Smooth muscle cell (in vitro differentiated cells): ENCODE results near the gene CAPN12. TPM values are rescaled to one million over a fixed set of nuclear protein-coding genes. Genes with fewer than 3 reads are reported as not detected.

Experiments
- DNase-seq: peaks from one replicate; lab custom pipeline; 2025; ENCODE audit not compliant: unreplicated experiment; lab: John Stamatoyannopoulos, UW
- H2AFZ ChIP-seq: fragments of 200-600 bp; sonication (generic); 2 replicates; pipeline ENCODE4 v1.6.0; 2016; ENCODE audit warnings: antibody characterized with exemption, low read depth, mild to moderate bottlenecking
- H3F3A ChIP-seq: fragments of 200-600 bp; sonication (generic); 2 replicates; pipeline ENCODE4 v1.6.0; 2017; ENCODE audit warnings: antibody characterized with exemption, low read depth
- H3K27ac ChIP-seq: fragments of 200-600 bp; sonication (generic); 2 replicates; pipeline ENCODE4 v1.5.1; 2016; ENCODE audit warnings: low read depth, mild to moderate bottlenecking
- H3K27me3 ChIP-seq: fragments of 200-600 bp; sonication (generic); 2 replicates; pipeline ENCODE4 v1.6.1; 2016; ENCODE audit warnings: low read depth, mild to moderate bottlenecking
- H3K36me3 ChIP-seq: fragments of 200-600 bp; sonication (generic); 2 replicates; pipeline ENCODE4 v1.5.1; 2016; ENCODE audit warnings: low read depth
- H3K4me1 ChIP-seq: fragments of 200-600 bp; sonication (generic); 2 replicates; pipeline ENCODE4 v1.5.1; 2016; ENCODE audit warnings: low read depth
- H3K4me2 ChIP-seq: fragments of 200-600 bp; sonication (generic); 2 replicates; pipeline ENCODE4 v1.6.0; 2016; ENCODE audit warnings: mild to moderate bottlenecking
- H3K4me3 ChIP-seq: fragments of 200-600 bp; sonication (generic); 2 replicates; pipeline ENCODE4 v1.5.1; 2016; ENCODE audit warnings: mild to moderate bottlenecking
- H3K79me2 ChIP-seq: fragments of 200-600 bp; sonication (generic); 2 replicates; pipeline ENCODE4 v1.6.0; 2016; ENCODE audit warnings: low read depth, mild to moderate bottlenecking
- H3K9ac ChIP-seq: fragments of 200-600 bp; sonication (generic); 2 replicates; pipeline ENCODE4 v1.6.0; 2016; ENCODE audit warnings: low read depth
- H3K9me3 ChIP-seq: fragments of 200-600 bp; sonication (generic); replicated peaks from 2 replicates; pipeline ENCODE4 v1.5.1; 2016; ENCODE audit warnings: low read depth
- H4K20me1 ChIP-seq: fragments of 200-600 bp; sonication (generic); 2 replicates; pipeline ENCODE4 v1.6.0; 2016; ENCODE audit warnings: low read depth
- WGBS: methylation state at CpG from one replicate; pipeline ENCODE4 v1.1.7; 2016; ENCODE audit warnings: low lambda C conversion rate; 5-methylcytosine and 5-hydroxymethylcytosine counted together
- polyA plus RNA-seq: library from polyadenylated mRNA; unstranded; fragments of >200 nt; fragmentation: Nextera tagmentation; extraction: Ambion mirVana; gene quantifications from 2 replicates; pipeline ENCODE4 v1.2.1, GENCODE V29; 2016
- total RNA-seq: library from RNA; depleted of rRNA; stranded (reverse); fragments of >200 nt; gene quantifications from 2 replicates; pipeline ENCODE4 v1.2.3, GENCODE V29; 2014
- TF ChIP-seq, protein P1 (sequence below): fragments of 200-600 bp; sonication (generic); IDR thresholded peaks from 2 replicates; pipeline ENCODE4 v1.5.1; 2017; ENCODE audit warnings: borderline replicate concordance, mild to moderate bottlenecking, antibody characterized with exemption; ENCODE audit not compliant: insufficient read depth, poor library complexity, severe bottlenecking

Gene CAPN12
- total and polyA plus RNA-seq, 2 experiments from 2014 or later: 1.4 to 5.5 TPM

DNA sequence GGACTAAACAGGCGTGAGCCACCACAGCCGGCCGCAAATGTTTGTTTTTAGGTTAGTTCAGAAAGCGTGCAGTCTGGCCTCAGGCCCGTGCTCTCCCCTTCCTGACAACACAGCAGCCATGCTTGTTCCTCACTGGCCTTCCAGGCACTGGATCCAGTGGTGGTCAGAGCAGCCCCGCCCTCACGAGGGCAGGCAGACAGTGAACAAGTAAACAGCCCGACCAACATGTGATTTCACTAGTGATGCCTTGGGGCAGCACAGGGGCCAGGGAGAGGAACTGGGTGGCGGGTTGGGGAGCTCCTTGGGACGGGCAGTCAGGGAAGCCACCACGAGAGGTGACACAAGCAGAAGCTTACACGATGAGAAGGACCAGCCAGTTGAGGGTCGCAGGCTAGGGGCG, 40.8 kb downstream of the CAPN12 start:
- Histone ChIP-seq H2AFZ (no peak overlapping the region), H3K27ac (no peak overlapping the region), H4K20me1 (peaks cover 91% of the 10 kb centered on the region), H3K36me3 (no peaks in the 10 kb centered on the region), H3K4me3 (no peak overlapping the region), H3F3A (no peaks in the 10 kb centered on the region), H3K9me3 (no peaks in the 10 kb centered on the region), H3K9ac (no peak overlapping the region), H3K79me2 (peaks cover 75% of the 10 kb centered on the region), H3K4me1 (peaks cover 4% of the 10 kb centered on the region), H3K27me3 (no peaks in the 10 kb centered on the region), H3K4me2 (no peak overlapping the region)
- WGBS: 92% methylated on average over 14 of the region's 14 CpGs
- TF ChIP-seq, protein P1, sequence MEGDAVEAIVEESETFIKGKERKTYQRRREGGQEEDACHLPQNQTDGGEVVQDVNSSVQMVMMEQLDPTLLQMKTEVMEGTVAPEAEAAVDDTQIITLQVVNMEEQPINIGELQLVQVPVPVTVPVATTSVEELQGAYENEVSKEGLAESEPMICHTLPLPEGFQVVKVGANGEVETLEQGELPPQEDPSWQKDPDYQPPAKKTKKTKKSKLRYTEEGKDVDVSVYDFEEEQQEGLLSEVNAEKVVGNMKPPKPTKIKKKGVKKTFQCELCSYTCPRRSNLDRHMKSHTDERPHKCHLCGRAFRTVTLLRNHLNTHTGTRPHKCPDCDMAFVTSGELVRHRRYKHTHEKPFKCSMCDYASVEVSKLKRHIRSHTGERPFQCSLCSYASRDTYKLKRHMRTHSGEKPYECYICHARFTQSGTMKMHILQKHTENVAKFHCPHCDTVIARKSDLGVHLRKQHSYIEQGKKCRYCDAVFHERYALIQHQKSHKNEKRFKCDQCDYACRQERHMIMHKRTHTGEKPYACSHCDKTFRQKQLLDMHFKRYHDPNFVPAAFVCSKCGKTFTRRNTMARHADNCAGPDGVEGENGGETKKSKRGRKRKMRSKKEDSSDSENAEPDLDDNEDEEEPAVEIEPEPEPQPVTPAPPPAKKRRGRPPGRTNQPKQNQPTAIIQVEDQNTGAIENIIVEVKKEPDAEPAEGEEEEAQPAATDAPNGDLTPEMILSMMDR: no peak
- no peak for DNase-seq

DNA sequence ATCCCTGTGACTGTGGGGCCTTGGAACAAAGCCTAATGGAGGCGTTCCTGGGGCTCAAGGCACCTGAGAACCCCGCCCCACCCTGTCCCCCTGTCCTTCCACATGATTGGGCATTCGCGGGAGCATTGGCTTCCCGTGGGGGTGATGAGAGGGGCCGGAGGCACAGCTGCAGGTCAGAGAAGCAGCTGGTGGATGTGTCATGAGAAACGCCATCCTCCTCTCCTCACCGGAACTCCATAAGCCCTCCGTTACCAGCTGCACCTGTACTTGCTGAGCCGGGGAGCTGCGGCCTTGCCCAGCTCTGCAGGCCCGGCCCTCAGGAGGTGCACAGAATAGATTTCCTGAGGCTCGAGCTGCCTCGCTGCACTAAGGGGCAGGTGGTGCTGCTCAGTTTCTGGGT, 42.0 kb downstream of the CAPN12 start:
- Histone ChIP-seq H3K4me1 (peaks cover 12% of the 10 kb centered on the region), H3K9me3 (no peaks in the 10 kb centered on the region), H3K4me3 (no peak overlapping the region), H3K9ac (no peak overlapping the region), H3K4me2 (no peak overlapping the region), H3F3A (no peaks in the 10 kb centered on the region), H2AFZ (no peak overlapping the region), H4K20me1 (peaks cover 91% of the 10 kb centered on the region), H3K27ac (no peak overlapping the region), H3K79me2 (peaks cover 88% of the 10 kb centered on the region), H3K36me3 (no peaks in the 10 kb centered on the region), H3K27me3 (no peaks in the 10 kb centered on the region)
- TF ChIP-seq, protein P1: no peak
- WGBS: 96% methylated on average over 14 of the region's 14 CpGs
- no peak for DNase-seq

DNA sequence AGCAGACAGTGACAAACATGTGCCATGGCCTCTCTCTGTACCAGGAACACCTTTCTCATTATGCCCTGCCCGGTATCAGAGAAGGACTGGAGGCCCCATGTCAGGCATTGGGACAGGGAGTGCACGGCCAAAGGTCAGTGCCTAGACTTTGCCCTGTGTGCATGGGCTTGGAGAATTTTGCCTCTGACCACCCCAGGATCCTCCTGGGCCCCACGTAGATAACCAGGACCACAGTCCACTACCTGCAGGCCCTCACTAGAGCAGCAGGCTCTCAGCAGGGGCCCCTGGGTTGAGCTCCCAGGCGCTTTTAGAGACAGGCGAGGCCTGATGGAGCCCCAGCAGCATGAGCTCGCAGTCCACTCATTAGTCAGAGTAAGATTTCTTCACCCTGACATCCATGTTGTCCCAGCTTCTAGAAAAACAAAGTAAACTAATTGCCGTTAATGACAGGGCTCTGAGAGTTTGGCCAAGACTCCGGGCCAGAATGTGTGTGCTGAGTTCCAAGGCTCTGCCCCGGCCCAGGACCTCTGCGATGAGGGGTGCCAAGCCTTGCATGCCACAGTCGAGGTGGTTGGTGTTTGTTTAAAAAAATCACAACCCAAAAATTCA, 42.7 kb downstream of the CAPN12 start:
- Histone ChIP-seq H3K4me3 (no peak overlapping the region), H3K4me2 (no peak overlapping the region), H3K9me3 (no peaks in the 10 kb centered on the region), H3K27ac (peak overlapping the region; percentile 19), H2AFZ (no peak overlapping the region), H3K9ac (no peak overlapping the region), H3F3A (no peaks in the 10 kb centered on the region), H3K79me2 (peaks cover 90% of the 10 kb centered on the region), H3K27me3 (no peaks in the 10 kb centered on the region), H3K4me1 (peaks cover 12% of the 10 kb centered on the region), H3K36me3 (no peaks in the 10 kb centered on the region), H4K20me1 (peaks cover 91% of the 10 kb centered on the region)
- TF ChIP-seq, protein P1: no peak
- DNase-seq: no peak
- 93% methylated on average over 11 of the region's 11 CpGs for WGBS

DNA sequence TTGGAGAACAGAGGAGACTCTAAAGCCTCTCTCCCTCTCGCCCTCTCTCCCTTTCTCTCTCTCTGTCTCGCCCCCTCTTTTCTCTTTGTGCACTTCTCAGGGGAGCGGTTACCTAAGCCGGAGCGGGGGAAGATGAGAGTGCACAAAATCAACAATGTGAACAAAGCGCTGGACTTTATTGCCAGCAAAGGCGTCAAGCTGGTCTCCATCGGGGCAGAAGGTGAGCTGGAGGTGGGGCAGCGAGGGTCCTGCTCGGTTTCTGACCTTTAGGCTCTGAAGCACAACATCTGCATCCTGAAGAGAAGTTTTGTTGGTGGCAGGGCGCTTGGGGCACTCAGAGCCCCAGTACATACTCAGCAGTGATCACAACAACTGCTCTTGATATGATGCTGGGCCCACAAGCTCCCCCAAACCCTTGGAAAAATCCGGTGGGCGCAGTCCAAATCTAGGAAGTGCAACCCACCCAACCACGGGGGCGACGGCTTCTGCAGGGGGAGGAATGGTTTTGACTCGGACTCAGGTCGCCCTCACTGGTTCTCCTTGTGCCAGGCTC, 43.3 kb downstream of the CAPN12 start:
- 96% methylated on average over 18 of the region's 18 CpGs for WGBS
- H2AFZ ChIP-seq: no peak overlapping the region
- DNase-seq: no peak
- no peaks in the 10 kb centered on the region for H3K9me3 ChIP-seq
- H3K9ac ChIP-seq: no peak overlapping the region
- no peaks in the 10 kb centered on the region for H3K27me3 ChIP-seq
- H3K4me3 ChIP-seq: no peak overlapping the region
- peaks cover 91% of the 10 kb centered on the region for H3K79me2 ChIP-seq
- no peak overlapping the region for H3K4me2 ChIP-seq
- TF ChIP-seq, protein P1: no peak
- no peak overlapping the region for H3K27ac ChIP-seq
- peaks cover 12% of the 10 kb centered on the region for H3K4me1 ChIP-seq
- peaks cover 93% of the 10 kb centered on the region for H4K20me1 ChIP-seq
- H3K36me3 ChIP-seq: no peaks in the 10 kb centered on the region
- H3F3A ChIP-seq: no peaks in the 10 kb centered on the region
